ENCODE results near the gene ATG12. TPM values are rescaled to one million over a fixed set of nuclear protein-coding genes. Genes with fewer than 3 reads are reported as not detected.
A peak's percentile ranks its signal among the peaks of the same experiment; 100 is the strongest.

ATG12 gene
- total RNA-seq, 1 experiment from 2014 or later = 39.9 TPM

DNA sequence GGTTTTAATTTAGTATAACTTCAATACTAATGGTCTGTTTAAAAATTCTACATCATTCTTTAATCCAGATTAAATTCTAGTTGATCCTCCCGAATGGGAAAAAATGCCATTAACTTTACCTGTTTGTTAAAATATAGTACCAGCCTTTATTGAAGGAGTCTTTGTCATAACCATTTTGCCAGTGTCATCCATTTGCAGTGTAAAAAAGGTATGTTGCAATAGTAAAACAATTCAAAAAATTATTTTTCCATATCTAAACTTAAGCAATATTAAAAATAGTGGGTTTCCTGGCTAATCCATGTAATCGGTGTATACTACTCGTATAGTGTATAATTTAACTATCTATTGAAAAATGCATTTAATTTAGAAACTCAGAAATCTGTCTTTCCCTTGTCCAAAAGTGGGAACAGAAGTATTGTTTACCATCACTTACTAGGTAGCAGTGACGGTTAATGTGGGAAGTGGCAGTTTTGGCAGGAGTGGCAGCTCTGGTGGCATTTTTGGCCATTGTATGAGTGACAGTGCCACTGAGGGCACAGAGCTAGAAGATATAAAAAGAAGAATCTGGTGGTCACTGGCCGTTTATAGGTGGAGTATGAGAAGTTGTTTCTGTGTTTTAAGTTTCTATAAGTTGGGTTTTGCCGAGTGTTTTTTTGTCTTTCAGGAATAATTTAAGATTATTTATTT lies 2.2 kb upstream of the ATG12 start:
- Mint-ChIP-seq H3K9me3 (no peaks in the 10 kb centered on the region), H3K27ac (no peak overlapping the region), H3K4me1 (peaks cover 31% of the 10 kb centered on the region), H3K27me3 (ENCODE audit: low read depth) (peaks cover 6% of the 10 kb centered on the region), H3K4me3 (peak overlapping the region; percentile 97), H3K36me3 (no peaks in the 10 kb centered on the region)
- DNase-seq (ENCODE audit: low spot score) (no peak), ATAC-seq (no peak)
- POLR2A ChIA-PET = no interaction called here
- CTCF ChIA-PET = interaction anchor here (1.3 kb wide), 1 partner anchor 28 kb away, joined by 4 read pairs; no protein-coding TSS in a partner anchor
- TF ChIP-seq, protein P1, sequence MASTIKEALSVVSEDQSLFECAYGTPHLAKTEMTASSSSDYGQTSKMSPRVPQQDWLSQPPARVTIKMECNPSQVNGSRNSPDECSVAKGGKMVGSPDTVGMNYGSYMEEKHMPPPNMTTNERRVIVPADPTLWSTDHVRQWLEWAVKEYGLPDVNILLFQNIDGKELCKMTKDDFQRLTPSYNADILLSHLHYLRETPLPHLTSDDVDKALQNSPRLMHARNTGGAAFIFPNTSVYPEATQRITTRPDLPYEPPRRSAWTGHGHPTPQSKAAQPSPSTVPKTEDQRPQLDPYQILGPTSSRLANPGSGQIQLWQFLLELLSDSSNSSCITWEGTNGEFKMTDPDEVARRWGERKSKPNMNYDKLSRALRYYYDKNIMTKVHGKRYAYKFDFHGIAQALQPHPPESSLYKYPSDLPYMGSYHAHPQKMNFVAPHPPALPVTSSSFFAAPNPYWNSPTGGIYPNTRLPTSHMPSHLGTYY (CRISPR knock-in tag; IDR thresholded peaks at IDR 0.05) = no peak
- TF ChIP-seq, protein P2, sequence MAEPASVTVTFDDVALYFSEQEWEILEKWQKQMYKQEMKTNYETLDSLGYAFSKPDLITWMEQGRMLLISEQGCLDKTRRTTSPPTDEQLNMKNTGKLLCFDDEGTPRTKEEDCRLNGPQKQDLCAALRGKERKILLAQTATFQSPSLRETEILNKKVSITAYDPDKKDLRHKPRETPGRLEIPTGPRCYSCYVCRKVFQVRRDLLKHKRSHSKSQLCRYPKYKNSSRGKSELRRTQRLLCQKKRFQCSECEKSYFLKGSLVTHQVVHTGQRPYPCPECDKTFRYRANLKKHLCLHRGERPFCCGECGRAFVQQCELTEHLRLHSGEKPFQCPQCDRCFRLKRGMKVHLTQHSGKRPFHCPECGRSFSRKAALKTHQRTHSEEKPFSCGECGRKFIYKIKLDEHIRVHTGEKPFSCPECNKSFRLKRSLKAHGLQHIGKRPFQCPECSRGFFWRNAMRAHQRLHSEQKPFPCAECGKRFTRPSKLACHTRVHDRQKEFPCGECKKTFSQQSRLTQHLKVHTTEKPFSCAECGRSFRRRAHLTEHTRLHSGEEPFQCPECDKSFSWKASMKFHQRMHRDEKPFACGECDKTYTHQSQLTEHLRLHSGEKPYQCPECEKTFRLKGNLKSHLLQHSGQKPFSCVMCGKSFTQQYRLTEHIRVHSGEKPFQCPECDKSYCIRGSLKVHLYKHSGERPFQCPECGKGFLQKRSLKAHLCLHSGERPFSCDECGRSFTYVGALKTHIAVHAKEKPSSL (CRISPR knock-in tag; conservative IDR thresholded peaks at IDR 0.05) = no peak
- TF ChIP-seq ETV6 (CRISPR knock-in tag; IDR thresholded peaks at IDR 0.05) = no peak
- TF ChIP-seq MXD4 (CRISPR knock-in tag; IDR thresholded peaks at IDR 0.05; ENCODE audit: borderline replicate concordance) = no peak
- no peak for TF ChIP-seq ZNF423 (CRISPR knock-in tag; IDR thresholded peaks at IDR 0.05)
- no peak for TF ChIP-seq GRHL2 (CRISPR knock-in tag; IDR thresholded peaks at IDR 0.05; ENCODE audit: insufficient replicate concordance, severe bottlenecking)
- TF ChIP-seq, protein P3, sequence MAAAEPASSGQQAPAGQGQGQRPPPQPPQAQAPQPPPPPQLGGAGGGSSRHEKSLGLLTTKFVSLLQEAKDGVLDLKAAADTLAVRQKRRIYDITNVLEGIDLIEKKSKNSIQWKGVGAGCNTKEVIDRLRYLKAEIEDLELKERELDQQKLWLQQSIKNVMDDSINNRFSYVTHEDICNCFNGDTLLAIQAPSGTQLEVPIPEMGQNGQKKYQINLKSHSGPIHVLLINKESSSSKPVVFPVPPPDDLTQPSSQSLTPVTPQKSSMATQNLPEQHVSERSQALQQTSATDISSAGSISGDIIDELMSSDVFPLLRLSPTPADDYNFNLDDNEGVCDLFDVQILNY (CRISPR knock-in tag; IDR thresholded peaks at IDR 0.05) = no peak
- TF ChIP-seq HMGA2 (CRISPR knock-in tag; IDR thresholded peaks at IDR 0.05) = no peak
- TF ChIP-seq, protein P4, sequence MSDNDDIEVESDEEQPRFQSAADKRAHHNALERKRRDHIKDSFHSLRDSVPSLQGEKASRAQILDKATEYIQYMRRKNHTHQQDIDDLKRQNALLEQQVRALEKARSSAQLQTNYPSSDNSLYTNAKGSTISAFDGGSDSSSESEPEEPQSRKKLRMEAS (CRISPR knock-in tag; IDR thresholded peaks at IDR 0.05) = no peak
- TF ChIP-seq OVOL2 (CRISPR knock-in tag; IDR thresholded peaks at IDR 0.05; ENCODE audit: borderline replicate concordance) = no peak
- no peak for TF ChIP-seq MYBL2 (CRISPR knock-in tag; IDR thresholded peaks at IDR 0.05)
- TF ChIP-seq, protein P5, sequence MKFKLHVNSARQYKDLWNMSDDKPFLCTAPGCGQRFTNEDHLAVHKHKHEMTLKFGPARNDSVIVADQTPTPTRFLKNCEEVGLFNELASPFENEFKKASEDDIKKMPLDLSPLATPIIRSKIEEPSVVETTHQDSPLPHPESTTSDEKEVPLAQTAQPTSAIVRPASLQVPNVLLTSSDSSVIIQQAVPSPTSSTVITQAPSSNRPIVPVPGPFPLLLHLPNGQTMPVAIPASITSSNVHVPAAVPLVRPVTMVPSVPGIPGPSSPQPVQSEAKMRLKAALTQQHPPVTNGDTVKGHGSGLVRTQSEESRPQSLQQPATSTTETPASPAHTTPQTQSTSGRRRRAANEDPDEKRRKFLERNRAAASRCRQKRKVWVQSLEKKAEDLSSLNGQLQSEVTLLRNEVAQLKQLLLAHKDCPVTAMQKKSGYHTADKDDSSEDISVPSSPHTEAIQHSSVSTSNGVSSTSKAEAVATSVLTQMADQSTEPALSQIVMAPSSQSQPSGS (CRISPR knock-in tag; IDR thresholded peaks at IDR 0.05; ENCODE audit: borderline replicate concordance, low read depth) = no peak
- TF ChIP-seq, protein P6, sequence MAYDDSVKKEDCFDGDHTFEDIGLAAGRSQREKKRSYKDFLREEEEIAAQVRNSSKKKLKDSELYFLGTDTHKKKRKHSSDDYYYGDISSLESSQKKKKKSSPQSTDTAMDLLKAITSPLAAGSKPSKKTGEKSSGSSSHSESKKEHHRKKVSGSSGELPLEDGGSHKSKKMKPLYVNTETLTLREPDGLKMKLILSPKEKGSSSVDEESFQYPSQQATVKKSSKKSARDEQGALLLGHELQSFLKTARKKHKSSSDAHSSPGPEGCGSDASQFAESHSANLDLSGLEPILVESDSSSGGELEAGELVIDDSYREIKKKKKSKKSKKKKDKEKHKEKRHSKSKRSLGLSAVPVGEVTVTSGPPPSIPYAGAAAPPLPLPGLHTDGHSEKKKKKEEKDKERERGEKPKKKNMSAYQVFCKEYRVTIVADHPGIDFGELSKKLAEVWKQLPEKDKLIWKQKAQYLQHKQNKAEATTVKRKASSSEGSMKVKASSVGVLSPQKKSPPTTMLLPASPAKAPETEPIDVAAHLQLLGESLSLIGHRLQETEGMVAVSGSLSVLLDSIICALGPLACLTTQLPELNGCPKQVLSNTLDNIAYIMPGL (CRISPR knock-in tag; IDR thresholded peaks at IDR 0.05) = no peak
- TF ChIP-seq ZNF263 (CRISPR knock-in tag; IDR thresholded peaks at IDR 0.05; ENCODE audit: low read depth) = no peak

DNA sequence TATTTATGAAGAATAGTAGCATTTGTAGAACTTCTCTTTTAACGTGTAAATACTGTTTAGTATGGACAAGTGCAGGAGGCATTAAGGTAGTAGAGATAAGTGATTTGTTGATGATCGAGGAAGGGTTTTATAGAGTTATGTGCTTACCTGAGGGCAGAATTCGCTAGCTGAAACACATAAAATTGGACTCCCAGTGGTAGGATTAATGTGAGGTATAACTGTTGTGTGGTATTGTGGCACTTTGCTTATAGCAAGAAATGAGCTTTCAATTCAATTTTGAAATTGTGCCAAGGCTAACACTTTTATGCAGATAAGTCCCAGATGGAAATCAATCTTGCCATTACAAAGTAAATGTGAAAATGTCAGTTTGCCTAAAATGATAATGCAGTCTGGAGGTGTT lies 1.6 kb upstream of the ATG12 start:
- POLR2A ChIA-PET = no interaction called here
- H3K36me3 Mint-ChIP-seq = no peaks in the 10 kb centered on the region
- H3K4me1 Mint-ChIP-seq = peaks cover 32% of the 10 kb centered on the region
- CTCF ChIA-PET = interaction anchor here (1.3 kb wide), 1 partner anchor 28 kb away, joined by 4 read pairs; no protein-coding TSS in a partner anchor
- ATAC-seq (no peak), DNase-seq (ENCODE audit: low spot score) (no peak)
- H3K4me3 Mint-ChIP-seq = peak overlapping the region; percentile 97
- no peak overlapping the region for H3K27ac Mint-ChIP-seq
- no peaks in the 10 kb centered on the region for H3K9me3 Mint-ChIP-seq
- H3K27me3 Mint-ChIP-seq (ENCODE audit: low read depth) = peaks cover 6% of the 10 kb centered on the region
- TF ChIP-seq SMAD3 (CRISPR knock-in tag; IDR thresholded peaks at IDR 0.05; ENCODE audit: borderline replicate concordance) = no peak
- no peak for TF ChIP-seq ZNF138 (CRISPR knock-in tag; conservative IDR thresholded peaks at IDR 0.05)
- TF ChIP-seq, protein P7, sequence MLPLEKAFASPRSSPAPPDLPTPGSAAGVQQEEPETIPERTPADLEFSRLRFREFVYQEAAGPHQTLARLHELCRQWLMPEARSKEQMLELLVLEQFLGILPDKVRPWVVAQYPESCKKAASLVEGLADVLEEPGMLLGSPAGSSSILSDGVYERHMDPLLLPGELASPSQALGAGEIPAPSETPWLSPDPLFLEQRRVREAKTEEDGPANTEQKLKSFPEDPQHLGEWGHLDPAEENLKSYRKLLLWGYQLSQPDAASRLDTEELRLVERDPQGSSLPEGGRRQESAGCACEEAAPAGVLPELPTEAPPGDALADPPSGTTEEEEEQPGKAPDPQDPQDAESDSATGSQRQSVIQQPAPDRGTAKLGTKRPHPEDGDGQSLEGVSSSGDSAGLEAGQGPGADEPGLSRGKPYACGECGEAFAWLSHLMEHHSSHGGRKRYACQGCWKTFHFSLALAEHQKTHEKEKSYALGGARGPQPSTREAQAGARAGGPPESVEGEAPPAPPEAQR (CRISPR knock-in tag; IDR thresholded peaks at IDR 0.05) = no peak
- TF ChIP-seq, protein P8, sequence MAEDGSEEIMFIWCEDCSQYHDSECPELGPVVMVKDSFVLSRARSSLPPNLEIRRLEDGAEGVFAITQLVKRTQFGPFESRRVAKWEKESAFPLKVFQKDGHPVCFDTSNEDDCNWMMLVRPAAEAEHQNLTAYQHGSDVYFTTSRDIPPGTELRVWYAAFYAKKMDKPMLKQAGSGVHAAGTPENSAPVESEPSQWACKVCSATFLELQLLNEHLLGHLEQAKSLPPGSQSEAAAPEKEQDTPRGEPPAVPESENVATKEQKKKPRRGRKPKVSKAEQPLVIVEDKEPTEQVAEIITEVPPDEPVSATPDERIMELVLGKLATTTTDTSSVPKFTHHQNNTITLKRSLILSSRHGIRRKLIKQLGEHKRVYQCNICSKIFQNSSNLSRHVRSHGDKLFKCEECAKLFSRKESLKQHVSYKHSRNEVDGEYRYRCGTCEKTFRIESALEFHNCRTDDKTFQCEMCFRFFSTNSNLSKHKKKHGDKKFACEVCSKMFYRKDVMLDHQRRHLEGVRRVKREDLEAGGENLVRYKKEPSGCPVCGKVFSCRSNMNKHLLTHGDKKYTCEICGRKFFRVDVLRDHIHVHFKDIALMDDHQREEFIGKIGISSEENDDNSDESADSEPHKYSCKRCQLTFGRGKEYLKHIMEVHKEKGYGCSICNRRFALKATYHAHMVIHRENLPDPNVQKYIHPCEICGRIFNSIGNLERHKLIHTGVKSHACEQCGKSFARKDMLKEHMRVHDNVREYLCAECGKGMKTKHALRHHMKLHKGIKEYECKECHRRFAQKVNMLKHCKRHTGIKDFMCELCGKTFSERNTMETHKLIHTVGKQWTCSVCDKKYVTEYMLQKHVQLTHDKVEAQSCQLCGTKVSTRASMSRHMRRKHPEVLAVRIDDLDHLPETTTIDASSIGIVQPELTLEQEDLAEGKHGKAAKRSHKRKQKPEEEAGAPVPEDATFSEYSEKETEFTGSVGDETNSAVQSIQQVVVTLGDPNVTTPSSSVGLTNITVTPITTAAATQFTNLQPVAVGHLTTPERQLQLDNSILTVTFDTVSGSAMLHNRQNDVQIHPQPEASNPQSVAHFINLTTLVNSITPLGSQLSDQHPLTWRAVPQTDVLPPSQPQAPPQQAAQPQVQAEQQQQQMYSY (CRISPR knock-in tag; IDR thresholded peaks at IDR 0.05) = no peak
- TF ChIP-seq, protein P9, sequence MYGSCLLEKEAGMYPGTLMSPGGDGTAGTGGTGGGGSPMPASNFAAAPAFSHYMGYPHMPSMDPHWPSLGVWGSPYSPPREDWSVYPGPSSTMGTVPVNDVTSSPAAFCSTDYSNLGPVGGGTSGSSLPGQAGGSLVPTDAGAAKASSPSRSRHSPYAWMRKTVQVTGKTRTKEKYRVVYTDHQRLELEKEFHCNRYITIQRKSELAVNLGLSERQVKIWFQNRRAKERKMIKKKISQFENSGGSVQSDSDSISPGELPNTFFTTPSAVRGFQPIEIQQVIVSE (CRISPR knock-in tag; IDR thresholded peaks at IDR 0.05; ENCODE audit: borderline replicate concordance) = no peak

Measured in WTC11 (cell line).